Transverse colon (tissue), 4 donors: ENCODE measurements around the gene INTS4. TPM values are rescaled to one million over a fixed set of nuclear protein-coding genes. Genes with fewer than 3 reads are reported as not detected.
"Not testable (repeated sequence)": the region's sequence is repeated elsewhere in the genome, so short reads cannot be mapped to it uniquely, and the experiment has no call there.

Source experiments
- DNase-seq: peaks from one replicate; pipeline ENCODE4 v3.0.0-alpha.2; 2019
- H3K27ac ChIP-seq, 4 donors: fragments of 200-600 bp; sonication (generic); 2 replicates each; pipeline ENCODE4 v1.5.1; 2016 to 2018; ENCODE audit warnings: inconsistent platforms in 4 of 4
- H3K27me3 ChIP-seq: fragments of 200-600 bp; sonication (generic); 2 replicates; pipeline ENCODE4 v1.5.1; 2017; ENCODE audit warnings: inconsistent platforms
- H3K36me3 ChIP-seq, 4 donors: fragments of 200-600 bp; sonication (generic); 2 replicates each; pipeline ENCODE4 v1.5.1; 2017 to 2019; ENCODE audit warnings: inconsistent platforms in 4 of 4
- H3K4me1 ChIP-seq, 4 donors: fragments of 200-600 bp; sonication (generic); 2 replicates each; pipeline ENCODE4 v1.5.1; 2017 to 2020; ENCODE audit warnings: inconsistent platforms in 4 of 4
- H3K4me3 ChIP-seq, 4 donors: fragments of 200-600 bp; sonication (generic); 1 replicate in 1 of 4; 2 replicates in 3 of 4; pipeline versions ENCODE4 v1.5.1 to v1.6.1; 2017 to 2019; ENCODE audit warnings: inconsistent platforms in 4 of 4
- H3K9me3 ChIP-seq, 2 donors: fragments of 200-600 bp; sonication (generic); 2 replicates each; pipeline ENCODE4 v1.5.1; 2017 to 2019; ENCODE audit warnings: inconsistent platforms in 2 of 2
- EP300 ChIP-seq: sonication (generic); formaldehyde crosslinking; IDR thresholded peaks from one replicate; pipeline ENCODE4 v1.6.1; 2017; ENCODE audit warnings: antibody characterized with exemption, low read depth
- POLR2A ChIP-seq: fragments of 450-650 bp; IDR thresholded peaks from one replicate; pipeline ENCODE4 v1.6.1; 2016; ENCODE audit warnings: antibody characterized with exemption, mild to moderate bottlenecking, moderate library complexity
- POLR2AphosphoS5 ChIP-seq, 3 donors: sonication (generic); formaldehyde crosslinking; IDR thresholded peaks; one replicate each; pipeline ENCODE4 v1.6.1; 2016; ENCODE audit warnings: antibody characterized with exemption in 3 of 3
- WGBS, 2 donors: methylation state at CpG; one replicate each; pipeline ENCODE4 v1.1.5; 2018; ENCODE audit warnings: low coverage in 1 of 2; 5-methylcytosine and 5-hydroxymethylcytosine counted together
- in situ Hi-C, 4 donors: fragments of 200-750 bp; cut with MboI; loops; one replicate each; pipeline versions ENCODE4 v1.15.0 to v1.15.1; 2017; ENCODE audit warnings: low sequenced_read_pairs in 3 of 4, low pct_ligation_motif_present in 1 of 4, low pct_unique_long_range_greater_than_20kb in 1 of 4
- intact Hi-C: fragments of 100-400 bp; cut with DNase I; formaldehyde crosslinking; loops from one replicate; pipeline ENCODE4 v1.15.1; 2023; ENCODE audit warnings: low total_unique reads
- total RNA-seq, 4 donors: library from RNA; depleted of rRNA; stranded (reverse); fragments of >200 nt; gene quantifications; one replicate each; pipeline ENCODE4 v1.1.0, GENCODE V29; 2016
- TF ChIP-seq, protein P1 (sequence below), 5 experiments: fragments of 200-600 bp in 3 of 5; fragments of 450-650 bp in 2 of 5; sonication (generic) in 3 of 5; IDR thresholded peaks; 1 replicate in 2 of 5; 2 replicates in 3 of 5; pipeline ENCODE4 v1.5.1; 2016 to 2017; ENCODE audit warnings: antibody characterized with exemption in 5 of 5, inconsistent platforms in 3 of 5, mild to moderate bottlenecking in 2 of 5, moderate library complexity in 1 of 5

Gene INTS4
- 10 to 100 TPM in 3 of 4 donors, 1 to 10 TPM in 1; 3.8 to 45.9 (median 31.5) TPM for total RNA-seq

DNA sequence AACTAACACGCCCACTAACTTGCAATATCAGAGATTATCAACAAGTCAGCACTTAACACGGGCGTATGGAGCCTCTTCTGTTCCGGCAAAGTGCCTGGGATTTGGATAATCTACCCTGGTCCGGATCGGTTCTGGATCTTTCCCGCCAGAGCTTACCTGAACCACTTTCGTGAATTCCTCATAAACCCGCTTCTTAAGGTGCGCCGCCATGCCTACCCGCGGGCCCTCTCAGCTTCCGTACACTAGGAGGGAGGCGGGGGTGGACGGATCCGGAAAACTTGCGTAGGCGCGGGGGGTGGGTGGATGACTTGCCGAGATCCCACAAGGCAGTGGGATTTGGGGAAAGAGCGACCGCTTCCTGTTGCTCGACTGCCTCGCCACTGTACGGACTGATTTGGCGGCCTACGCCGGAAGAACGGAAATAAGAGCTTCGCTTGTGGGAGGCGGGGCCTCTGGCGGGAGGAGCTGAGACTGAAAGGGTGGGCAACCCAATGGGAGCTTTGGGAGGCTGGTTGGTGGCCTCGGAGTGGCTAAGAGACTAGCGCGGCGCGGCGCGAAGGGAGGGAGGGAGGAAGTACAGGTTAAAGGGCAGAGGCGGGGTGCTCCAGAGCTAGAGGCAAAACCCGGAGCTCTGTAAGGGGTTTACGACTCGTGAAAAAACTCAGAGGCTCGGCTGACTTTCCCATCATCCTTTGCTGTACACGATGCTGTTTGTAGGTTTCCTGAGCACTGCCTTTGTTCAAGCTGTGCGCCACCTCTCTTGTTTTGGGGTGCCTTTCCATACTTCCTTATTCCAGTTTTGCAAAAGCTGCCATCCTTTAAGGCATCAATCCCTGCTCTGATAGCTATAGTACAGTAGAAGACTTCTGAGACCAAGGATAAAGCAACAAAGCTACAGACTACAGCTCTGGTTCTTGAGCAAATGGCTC lies at the start of gene INTS4:
TSS of gene INTS4 (minus strand) at position 235 of the 929 bp plus-strand sequence. CDS start at position 210, 25 bp downstream.
- Histone ChIP-seq H3K9me3 (no peaks in the 10 kb centered on the region), H3K4me1 (peaks cover 9 to 26% (median 16%) of the 10 kb centered on the region in 4 donors), H3K27me3 (no peaks in the 10 kb centered on the region), H3K36me3 (peaks cover 0 to 12% (median 0%) of the 10 kb centered on the region in 4 donors), H3K4me3 (peak within 1 kb of the TSS; percentile 49 to 80 (median 63)), H3K27ac (peak within 1 kb of the TSS; percentile 86 to 95 (median 91))
- TF ChIP-seq POLR2A (peak; percentile 47), EP300 (no peak), POLR2AphosphoS5 (IDR thresholded peaks at IDR 0.05) (peak; percentile 74 to 87 (median 81))
- TF ChIP-seq, protein P1, sequence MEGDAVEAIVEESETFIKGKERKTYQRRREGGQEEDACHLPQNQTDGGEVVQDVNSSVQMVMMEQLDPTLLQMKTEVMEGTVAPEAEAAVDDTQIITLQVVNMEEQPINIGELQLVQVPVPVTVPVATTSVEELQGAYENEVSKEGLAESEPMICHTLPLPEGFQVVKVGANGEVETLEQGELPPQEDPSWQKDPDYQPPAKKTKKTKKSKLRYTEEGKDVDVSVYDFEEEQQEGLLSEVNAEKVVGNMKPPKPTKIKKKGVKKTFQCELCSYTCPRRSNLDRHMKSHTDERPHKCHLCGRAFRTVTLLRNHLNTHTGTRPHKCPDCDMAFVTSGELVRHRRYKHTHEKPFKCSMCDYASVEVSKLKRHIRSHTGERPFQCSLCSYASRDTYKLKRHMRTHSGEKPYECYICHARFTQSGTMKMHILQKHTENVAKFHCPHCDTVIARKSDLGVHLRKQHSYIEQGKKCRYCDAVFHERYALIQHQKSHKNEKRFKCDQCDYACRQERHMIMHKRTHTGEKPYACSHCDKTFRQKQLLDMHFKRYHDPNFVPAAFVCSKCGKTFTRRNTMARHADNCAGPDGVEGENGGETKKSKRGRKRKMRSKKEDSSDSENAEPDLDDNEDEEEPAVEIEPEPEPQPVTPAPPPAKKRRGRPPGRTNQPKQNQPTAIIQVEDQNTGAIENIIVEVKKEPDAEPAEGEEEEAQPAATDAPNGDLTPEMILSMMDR (IDR thresholded peaks at IDR 0.05), result no peak
- intact Hi-C loops (no loop called here), in situ Hi-C loops (loop anchor here in 1 of 4 donors (10.0 kb wide), 1 partner anchor 170 kb away; the partner anchor contains the start of genes AAMDC and RSF1)
- DNase-seq, result peak; percentile 99
- WGBS, 2 donors, result 0% methylated on average over 25 to 47 of the region's 47 CpGs

DNA sequence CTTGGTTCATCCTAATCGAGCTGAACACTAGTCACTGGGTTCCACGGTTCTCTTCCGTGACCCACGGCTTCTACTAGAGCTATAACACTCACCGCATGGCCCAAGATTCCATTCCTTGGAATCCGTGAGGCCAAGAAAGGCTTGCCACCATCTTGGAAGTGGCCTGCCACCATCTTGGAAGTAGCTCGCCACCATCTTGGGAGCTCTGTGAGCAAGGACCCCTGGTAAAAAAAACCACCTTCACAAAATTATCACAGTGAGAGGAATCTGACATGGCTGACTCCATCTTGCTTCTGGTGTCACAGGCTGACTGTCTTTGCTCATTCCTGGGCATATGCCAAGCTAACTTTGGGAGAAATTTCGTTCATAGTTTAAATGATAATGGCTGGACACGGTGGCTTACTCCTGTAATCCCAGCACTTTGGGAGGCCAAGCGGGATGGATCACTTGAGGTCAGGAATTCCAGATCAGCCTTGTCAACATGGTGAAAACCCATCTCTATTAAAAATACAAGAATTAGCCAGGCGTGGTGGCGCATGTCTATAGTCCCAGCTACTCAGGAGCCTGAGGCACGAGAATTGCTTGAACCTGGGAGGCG lies 47.5 kb upstream of the INTS4 start:
- DNase-seq, result no peak
- peaks cover 20 to 60% (median 48%) of the 10 kb centered on the region in 4 donors for H3K4me1 ChIP-seq
- no peaks in the 10 kb centered on the region for H3K36me3 ChIP-seq
- in situ Hi-C loops, result no loop called here
- intact Hi-C loops, result no loop called here
- WGBS, 2 donors, result 94 to 100% methylated on average over 5 to 14 of the region's 14 CpGs
- H3K27me3 ChIP-seq, result no peaks in the 10 kb centered on the region
- TF ChIP-seq, protein P1 (IDR thresholded peaks at IDR 0.05), result no peak
- TF ChIP-seq EP300 (no peak), POLR2AphosphoS5 (IDR thresholded peaks at IDR 0.05) (no peak), POLR2A (no peak)
- H3K27ac ChIP-seq, result no peak overlapping the region
- no peak overlapping the region for H3K4me3 ChIP-seq
- H3K9me3 ChIP-seq, result no peaks in the 10 kb centered on the region

DNA sequence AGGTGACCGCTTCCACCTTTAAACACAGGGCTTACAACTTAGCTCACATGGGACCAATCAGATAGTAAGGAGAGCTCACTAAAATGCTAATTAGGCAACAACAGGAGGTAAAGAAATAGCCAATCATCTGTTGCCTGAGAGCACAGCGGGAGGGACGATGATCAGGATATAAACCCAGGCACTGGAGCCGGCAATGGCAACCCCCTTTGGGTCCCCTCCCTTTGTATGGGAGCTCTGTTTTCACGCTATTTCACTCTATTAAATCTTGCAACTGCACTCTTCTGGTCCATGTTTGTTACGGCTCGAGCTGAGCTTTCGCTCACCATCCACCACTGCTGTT lies 46.9 kb upstream of the INTS4 start:
- H3K36me3 ChIP-seq, in situ Hi-C loops, H3K9me3 ChIP-seq, H3K27me3 ChIP-seq, H3K27ac ChIP-seq, H3K4me3 ChIP-seq, intact Hi-C loops, DNase-seq: not testable (repeated sequence)
- peaks cover 20 to 58% (median 49%) of the 10 kb centered on the region in 4 donors for H3K4me1 ChIP-seq
- 96 to 100% methylated on average over 1 to 8 of the region's 8 CpGs for WGBS, 2 donors

DNA sequence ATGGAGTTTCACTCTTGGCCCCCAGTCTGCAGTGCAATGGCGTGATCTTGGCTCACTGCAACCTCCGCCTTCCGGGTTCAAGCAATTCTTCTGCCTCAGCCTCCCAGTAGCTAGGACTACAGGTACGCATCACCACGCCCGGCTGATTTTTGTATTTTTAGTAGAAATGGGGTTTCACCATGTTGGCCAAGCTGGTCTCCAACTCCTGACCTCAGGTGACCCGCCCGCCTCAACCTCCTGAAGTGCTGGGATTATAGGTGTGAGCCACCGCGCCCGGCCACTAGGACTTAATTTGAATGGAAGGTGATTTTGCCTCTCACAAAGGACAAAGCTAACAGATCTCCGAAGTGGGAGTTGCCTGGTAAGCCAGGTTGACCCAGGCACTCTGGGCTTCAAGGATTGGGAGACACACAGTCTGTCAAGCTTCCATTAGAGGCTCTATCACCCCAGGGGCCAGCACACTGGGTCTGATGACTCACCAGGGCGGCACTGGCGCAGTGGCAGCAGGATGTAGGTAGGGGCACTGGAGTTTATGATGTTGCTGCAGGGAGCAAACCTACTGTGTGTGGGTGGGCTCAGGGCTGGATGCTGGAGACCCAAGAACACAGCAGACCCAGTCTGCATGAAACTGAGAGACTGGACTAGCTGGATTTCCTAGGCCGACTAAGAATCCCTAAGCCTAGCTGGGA lies 46.4 kb upstream of the INTS4 start:
- Histone ChIP-seq H3K4me1 (peaks cover 20 to 54% (median 45%) of the 10 kb centered on the region in 4 donors), H3K27ac (peak overlapping the region; percentile 67 to 78 (median 76)), H3K4me3 (no peak overlapping the region), H3K36me3 (no peaks in the 10 kb centered on the region), H3K27me3 (no peaks in the 10 kb centered on the region), H3K9me3 (no peaks in the 10 kb centered on the region)
- WGBS, 2 donors, result 92 to 96% methylated on average over 12 to 15 of the region's 15 CpGs
- no peak for TF ChIP-seq EP300
- TF ChIP-seq, protein P1 (IDR thresholded peaks at IDR 0.05), result peak in 1 of 5 experiments; percentile 9
- intact Hi-C loops (no loop called here), in situ Hi-C loops (no loop called here)
- DNase-seq, result no peak
